Measurements from ENCODE around the gene CNKSR2.

CNKSR2 gene

DNA sequence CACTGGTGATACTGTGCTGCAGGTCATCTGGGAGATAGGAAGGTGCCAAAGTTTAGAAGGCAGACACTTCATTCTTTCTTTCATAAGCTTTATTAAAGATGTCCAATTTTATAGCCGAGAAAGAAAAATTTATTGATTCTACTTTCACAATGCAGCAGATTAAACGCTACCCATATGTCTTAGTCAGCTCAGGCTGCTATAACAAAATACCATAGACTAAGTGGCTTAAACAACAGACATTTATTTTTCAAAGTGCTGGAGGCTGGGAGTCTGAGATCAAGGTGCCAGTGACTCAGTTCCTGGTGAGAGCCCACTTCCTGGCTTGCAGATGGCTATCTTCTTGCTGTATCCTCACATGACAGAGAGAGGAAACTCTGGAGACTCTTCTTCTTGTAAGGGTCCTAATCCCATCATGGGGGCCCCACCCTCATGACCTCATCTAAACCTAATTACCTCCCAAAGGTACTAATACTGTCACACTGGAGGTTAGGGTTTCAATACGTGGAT, 317.3 kb downstream of the CNKSR2 start:
- no peaks in the 10 kb centered on the region for H3K36me3 ChIP-seq (ENCODE audit: low read length)
- no peak overlapping the region for H3K27ac ChIP-seq (ENCODE audit: low read depth, low read length)
- H3K79me2 ChIP-seq (ENCODE audit: insufficient read depth, low read length), result no peaks in the 10 kb centered on the region
- no peak overlapping the region for H2AFZ ChIP-seq (ENCODE audit: low read depth, low read length, severe bottlenecking)
- no peaks in the 10 kb centered on the region for H3F3A ChIP-seq (ENCODE audit: insufficient read depth)
- no peaks in the 10 kb centered on the region for H3K9me2 ChIP-seq (replicated peaks; ENCODE audit: insufficient read depth, low read length)
- no peak overlapping the region for H3K4me3 ChIP-seq (ENCODE audit: insufficient read depth, low read length, poor library complexity, severe bottlenecking)
- H3K9ac ChIP-seq (ENCODE audit: low read length), result no peak overlapping the region
- H3K27me3 ChIP-seq (ENCODE audit: low read length), result no peaks in the 10 kb centered on the region
- no peaks in the 10 kb centered on the region for H3K9me3 ChIP-seq (ENCODE audit: insufficient read depth, low read length)
- no peaks in the 10 kb centered on the region for H4K20me1 ChIP-seq (ENCODE audit: low read depth, low read length)
- H3K4me2 ChIP-seq (ENCODE audit: low read depth, low read length, poor library complexity, severe bottlenecking), result no peak overlapping the region
- TF ChIP-seq, protein P1, sequence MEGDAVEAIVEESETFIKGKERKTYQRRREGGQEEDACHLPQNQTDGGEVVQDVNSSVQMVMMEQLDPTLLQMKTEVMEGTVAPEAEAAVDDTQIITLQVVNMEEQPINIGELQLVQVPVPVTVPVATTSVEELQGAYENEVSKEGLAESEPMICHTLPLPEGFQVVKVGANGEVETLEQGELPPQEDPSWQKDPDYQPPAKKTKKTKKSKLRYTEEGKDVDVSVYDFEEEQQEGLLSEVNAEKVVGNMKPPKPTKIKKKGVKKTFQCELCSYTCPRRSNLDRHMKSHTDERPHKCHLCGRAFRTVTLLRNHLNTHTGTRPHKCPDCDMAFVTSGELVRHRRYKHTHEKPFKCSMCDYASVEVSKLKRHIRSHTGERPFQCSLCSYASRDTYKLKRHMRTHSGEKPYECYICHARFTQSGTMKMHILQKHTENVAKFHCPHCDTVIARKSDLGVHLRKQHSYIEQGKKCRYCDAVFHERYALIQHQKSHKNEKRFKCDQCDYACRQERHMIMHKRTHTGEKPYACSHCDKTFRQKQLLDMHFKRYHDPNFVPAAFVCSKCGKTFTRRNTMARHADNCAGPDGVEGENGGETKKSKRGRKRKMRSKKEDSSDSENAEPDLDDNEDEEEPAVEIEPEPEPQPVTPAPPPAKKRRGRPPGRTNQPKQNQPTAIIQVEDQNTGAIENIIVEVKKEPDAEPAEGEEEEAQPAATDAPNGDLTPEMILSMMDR (IDR thresholded peaks at IDR 0.05; ENCODE audit: insufficient read depth, low read length, poor library complexity, severe bottlenecking), result no peak
- no peak for TF ChIP-seq EZH2phosphoT487 (conservative IDR thresholded peaks at IDR 0.05; ENCODE audit: low read length)

GRCh38 chrX:21698272-21698671, 324.1 kb downstream of the CNKSR2 start:
- no peak overlapping the region for H3K4me2 ChIP-seq (ENCODE audit: low read depth, low read length, poor library complexity, severe bottlenecking)
- no peak overlapping the region for H2AFZ ChIP-seq (ENCODE audit: low read depth, low read length, severe bottlenecking)
- no peaks in the 10 kb centered on the region for H3K9me2 ChIP-seq (replicated peaks; ENCODE audit: insufficient read depth, low read length)

GRCh38 chrX:21699136-21699535, 324.9 kb downstream of the CNKSR2 start:
- Histone ChIP-seq H4K20me1 (ENCODE audit: low read depth, low read length) (no peaks in the 10 kb centered on the region), H3K79me2 (ENCODE audit: insufficient read depth, low read length) (no peaks in the 10 kb centered on the region), H3K9me2 (replicated peaks; ENCODE audit: insufficient read depth, low read length) (no peaks in the 10 kb centered on the region), H3K4me3 (ENCODE audit: insufficient read depth, low read length, poor library complexity, severe bottlenecking) (no peak overlapping the region), H2AFZ (ENCODE audit: low read depth, low read length, severe bottlenecking) (no peak overlapping the region), H3K4me2 (ENCODE audit: low read depth, low read length, poor library complexity, severe bottlenecking) (no peak overlapping the region), H3K36me3 (ENCODE audit: low read length) (no peaks in the 10 kb centered on the region), H3K27ac (ENCODE audit: low read depth, low read length) (no peak overlapping the region), H3K9ac (ENCODE audit: low read length) (no peak overlapping the region), H3K27me3 (ENCODE audit: low read length) (no peaks in the 10 kb centered on the region), H3K9me3 (ENCODE audit: insufficient read depth, low read length) (no peaks in the 10 kb centered on the region), H3F3A (ENCODE audit: insufficient read depth) (no peaks in the 10 kb centered on the region)
- TF ChIP-seq, protein P1 (IDR thresholded peaks at IDR 0.05; ENCODE audit: insufficient read depth, low read length, poor library complexity, severe bottlenecking), result no peak
- TF ChIP-seq EZH2phosphoT487 (conservative IDR thresholded peaks at IDR 0.05; ENCODE audit: low read length), result no peak

More at GRCh38 chrX:21698272-21698671, 324.1 kb downstream of the CNKSR2 start:
- Histone ChIP-seq H3K9ac (ENCODE audit: low read length) (no peak overlapping the region), H3K27me3 (ENCODE audit: low read length) (no peaks in the 10 kb centered on the region), H3K9me3 (ENCODE audit: insufficient read depth, low read length) (no peaks in the 10 kb centered on the region), H3K27ac (ENCODE audit: low read depth, low read length) (no peak overlapping the region), H3K79me2 (ENCODE audit: insufficient read depth, low read length) (no peaks in the 10 kb centered on the region), H3K36me3 (ENCODE audit: low read length) (no peaks in the 10 kb centered on the region), H3F3A (ENCODE audit: insufficient read depth) (no peaks in the 10 kb centered on the region), H3K4me3 (ENCODE audit: insufficient read depth, low read length, poor library complexity, severe bottlenecking) (no peak overlapping the region), H4K20me1 (ENCODE audit: low read depth, low read length) (no peaks in the 10 kb centered on the region)
- TF ChIP-seq, protein P1 (IDR thresholded peaks at IDR 0.05; ENCODE audit: insufficient read depth, low read length, poor library complexity, severe bottlenecking), result no peak
- TF ChIP-seq EZH2phosphoT487 (conservative IDR thresholded peaks at IDR 0.05; ENCODE audit: low read length), result no peak

All from SU-DHL-6 (cell line).